Epithelial cell of proximal tubule (primary cell): Measurements from ENCODE around the gene ACSS1. TPM values are rescaled to one million over a fixed set of nuclear protein-coding genes. Genes with fewer than 3 reads are reported as not detected.

Experiments
- DNase-seq: peaks from one replicate; pipeline ENCODE4 v3.0.0-alpha.2; 2011; ENCODE audit warnings: low read depth
- H3K4me3 ChIP-seq: 2 replicates; pipeline ENCODE4 v1.5.1; 2011; ENCODE audit warnings: low read depth, mild to moderate bottlenecking, low read length
- CTCF ChIP-seq: conservative IDR thresholded peaks from 2 replicates; pipeline ENCODE4 v1.5.1; 2012; ENCODE audit warnings: low read depth, mild to moderate bottlenecking, low read length
- total RNA-seq: library from RNA; depleted of rRNA; stranded (reverse); fragments of >200 nt; gene quantifications from 2 replicates; pipeline ENCODE4 v1.2.3, GENCODE V29; 2015

Gene ACSS1
- total RNA-seq, 1 donor from 2014 or later: 3.9 TPM

- no peak overlapping the region for H3K4me3 ChIP-seq
- TF ChIP-seq CTCF: no peak
- DNase-seq: no peak
These were observed 77.5 kb downstream of the ACSS1 start for GRCh38 chr20:24980291-24981053.

GRCh38 chr20:24979036-24979960 lies 78.6 kb downstream of the ACSS1 start:
- H3K4me3 ChIP-seq: no peak overlapping the region
- no peak for TF ChIP-seq CTCF
- no peak for DNase-seq

- TF ChIP-seq CTCF: no peak
- no peak for DNase-seq
- H3K4me3 ChIP-seq: no peak overlapping the region
These were observed 79.4 kb downstream of the ACSS1 start for GRCh38 chr20:24978513-24978912.

DNA sequence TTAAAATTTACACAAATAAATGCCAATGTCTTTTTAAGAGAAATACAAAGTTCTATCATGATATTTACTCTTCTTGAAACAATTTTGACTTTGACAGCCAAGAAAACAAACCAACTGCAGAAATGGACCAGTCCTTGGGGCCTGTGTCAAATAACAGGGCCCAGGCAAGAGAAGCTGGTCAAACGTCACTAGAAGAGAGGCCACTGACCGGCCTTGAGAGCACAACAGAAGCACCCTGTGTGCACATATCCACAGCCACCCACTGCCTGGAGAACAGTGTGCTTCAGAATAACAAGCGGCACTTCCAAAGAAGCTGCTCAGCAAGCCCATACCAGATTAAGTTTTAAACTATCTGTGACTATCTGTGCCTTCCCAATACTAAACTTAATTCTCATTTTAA lies 80.1 kb downstream of the ACSS1 start:
- DNase-seq: no peak
- no peak overlapping the region for H3K4me3 ChIP-seq
- no peak for TF ChIP-seq CTCF

GRCh38 chr20:24977336-24977735 lies 80.6 kb downstream of the ACSS1 start:
- no peak for TF ChIP-seq CTCF
- no peak overlapping the region for H3K4me3 ChIP-seq
- DNase-seq: no peak

- no peak for DNase-seq
- no peak for TF ChIP-seq CTCF
- H3K4me3 ChIP-seq: no peak overlapping the region
These were observed 85.6 kb downstream of the ACSS1 start for GRCh38 chr20:24972341-24972740.
